Suppressor macrophage treated with lipopolysaccharide for 4 hours (primary cell): ENCODE results near the gene PIAS3.
"Not testable (repeated sequence)": the region's sequence is repeated elsewhere in the genome, so short reads cannot be mapped to it uniquely, and the experiment has no call there.

Experiments used
- DNase-seq: peaks from one replicate; pipeline ENCODE4 v3.0.0-alpha.2; 2020

The PIAS3 gene

GRCh38 chr1:145822779-145823331 is 36.0 kb downstream of the PIAS3 start:
- not testable (repeated sequence) for DNase-seq

- not testable (repeated sequence) for DNase-seq
Measured at GRCh38 chr1:145818095-145818494, 40.8 kb downstream of the PIAS3 start.

- not testable (repeated sequence) for DNase-seq
Measured at GRCh38 chr1:145812977-145813810, 45.7 kb downstream of the PIAS3 start.

- no peak for DNase-seq
Measured at GRCh38 chr1:145806844-145807243, 52.0 kb downstream of the PIAS3 start.

- DNase-seq: no peak
Measured at GRCh38 chr1:145806408-145806807, 52.5 kb downstream of the PIAS3 start.

- DNase-seq: no peak
Measured at GRCh38 chr1:145805057-145805456, 53.8 kb downstream of the PIAS3 start.

- no peak for DNase-seq
Measured at GRCh38 chr1:145804235-145805045, 54.4 kb downstream of the PIAS3 start.

- no peak for DNase-seq
Measured at GRCh38 chr1:145799806-145800205, 59.1 kb downstream of the PIAS3 start.
